WTC11 (cell line): ENCODE measurements around the gene ULK4.

ENCODE experiments used
- ARID4B ChIP-seq: sonication (generic); formaldehyde crosslinking; IDR thresholded peaks from 2 replicates; pipeline ENCODE4 v1.8.0; 2023; ENCODE audit warnings: missing genetic modification reagents, mild to moderate bottlenecking, borderline replicate concordance
- CBFB ChIP-seq: sonication (generic); formaldehyde crosslinking; IDR thresholded peaks from 2 replicates; pipeline ENCODE4 v1.8.1; 2022; ENCODE audit warnings: mild to moderate bottlenecking, low read depth, missing genetic modification reagents
- CTCF ChIP-seq: fragments of 200-600 bp; IDR thresholded peaks from 2 replicates; pipeline ENCODE4 v1.8.0; 2022; ENCODE audit warnings: antibody characterized with exemption
- E2F4 ChIP-seq: sonication (generic); formaldehyde crosslinking; IDR thresholded peaks from 2 replicates; pipeline ENCODE4 v1.8.1; 2022; ENCODE audit warnings: low read depth, mild to moderate bottlenecking, moderate library complexity, missing genetic modification reagents, borderline replicate concordance
- E2F5 ChIP-seq: sonication (generic); formaldehyde crosslinking; IDR thresholded peaks from 2 replicates; pipeline ENCODE4 v1.8.1; 2022; ENCODE audit warnings: mild to moderate bottlenecking, moderate library complexity, missing genetic modification reagents
- ELF4 ChIP-seq: sonication (generic); formaldehyde crosslinking; IDR thresholded peaks from 2 replicates; pipeline ENCODE4 v1.8.1; 2022; ENCODE audit warnings: low read depth, mild to moderate bottlenecking, moderate library complexity, missing genetic modification reagents
- ETV6 ChIP-seq: sonication (generic); formaldehyde crosslinking; IDR thresholded peaks from 2 replicates; pipeline ENCODE4 v1.8.1; 2022; ENCODE audit warnings: mild to moderate bottlenecking, missing genetic modification reagents
- GABPB1 ChIP-seq: sonication (generic); formaldehyde crosslinking; IDR thresholded peaks from 2 replicates; pipeline ENCODE4 v1.8.1; 2023; ENCODE audit warnings: mild to moderate bottlenecking, missing genetic modification reagents
- KAT7 ChIP-seq: sonication (generic); formaldehyde crosslinking; IDR thresholded peaks from 2 replicates; pipeline ENCODE4 v1.8.1; 2023; ENCODE audit warnings: missing genetic modification reagents, mild to moderate bottlenecking, borderline replicate concordance
- NR3C1 ChIP-seq: sonication (generic); formaldehyde crosslinking; conservative IDR thresholded peaks from 2 replicates; pipeline ENCODE4 v1.8.1; 2023; ENCODE audit warnings: low read depth, mild to moderate bottlenecking, missing genetic modification reagents
- TEAD4 ChIP-seq: sonication (generic); formaldehyde crosslinking; IDR thresholded peaks from 2 replicates; pipeline ENCODE4 v1.8.0; 2022; ENCODE audit warnings: mild to moderate bottlenecking, missing genetic modification reagents
- USF2 ChIP-seq: sonication (generic); formaldehyde crosslinking; IDR thresholded peaks from 2 replicates; pipeline ENCODE4 v1.8.1; 2023; ENCODE audit warnings: mild to moderate bottlenecking, missing genetic modification reagents, moderate library complexity
- ZNF121 ChIP-seq: sonication (generic); formaldehyde crosslinking; IDR thresholded peaks from 2 replicates; pipeline ENCODE4 v1.8.0; 2023; ENCODE audit warnings: missing genetic modification reagents

- TF ChIP-seq E2F5 (CRISPR knock-in tag), result no peak
- TF ChIP-seq ZNF121 (CRISPR knock-in tag), result no peak
- no peak for TF ChIP-seq NR3C1 (CRISPR knock-in tag)
- no peak for TF ChIP-seq ETV6
- TF ChIP-seq CTCF, result no peak
- TF ChIP-seq USF2 (CRISPR knock-in tag), result no peak
- TF ChIP-seq ELF4 (CRISPR knock-in tag), result no peak
- no peak for TF ChIP-seq GABPB1 (CRISPR knock-in tag)
- TF ChIP-seq CBFB (CRISPR knock-in tag), result no peak
- TF ChIP-seq TEAD4 (CRISPR knock-in tag), result no peak
- no peak for TF ChIP-seq KAT7 (CRISPR knock-in tag)
- TF ChIP-seq ARID4B (CRISPR knock-in tag), result no peak
- TF ChIP-seq E2F4 (CRISPR knock-in tag), result no peak
Observed at GRCh38 chr3:42010530-42010929, 48.6 kb upstream of the ULK4 start.
